Activated CD8-positive, alpha-beta memory T cell treated with anti-CD3 and anti-CD28 coated beads, Interleukin-2, amount 50 U/mL, for 24 hours (primary cell): ENCODE data around the gene NPC1.
"Not testable (repeated sequence)": the region's sequence is repeated elsewhere in the genome, so short reads cannot be mapped to it uniquely, and the experiment has no call there.

Source experiments
- DNase-seq: peaks from one replicate; pipeline ENCODE4 v3.0.0-alpha.2; 2020; ENCODE audit errors: extremely low read depth

Gene NPC1

GRCh38 chr18:23609390-23610023 lies 23.2 kb upstream of the NPC1 start:
- no peak for DNase-seq

GRCh38 chr18:23608211-23608610 lies 21.9 kb upstream of the NPC1 start:
- DNase-seq = no peak

- DNase-seq = no peak
Measured at GRCh38 chr18:23605941-23606340, 19.6 kb upstream of the NPC1 start.

GRCh38 chr18:23599809-23600208 lies 13.5 kb upstream of the NPC1 start:
- DNase-seq = no peak

- DNase-seq = no peak
Measured at GRCh38 chr18:23596183-23596582, 9.9 kb upstream of the NPC1 start.

- DNase-seq = no peak
Measured at GRCh38 chr18:23595591-23595990, 9.3 kb upstream of the NPC1 start.

GRCh38 chr18:23593720-23594119 lies 7.4 kb upstream of the NPC1 start:
- no peak for DNase-seq

GRCh38 chr18:23592911-23593310 lies 6.6 kb upstream of the NPC1 start:
- DNase-seq = no peak

GRCh38 chr18:23591011-23591410 lies 4.7 kb upstream of the NPC1 start:
- DNase-seq = no peak

- DNase-seq = no peak
Measured at GRCh38 chr18:23588836-23589560, 2.7 kb upstream of the NPC1 start.

GRCh38 chr18:23587220-23587642 lies 925 bp upstream of the NPC1 start:
- DNase-seq = no peak

- no peak for DNase-seq
Measured at GRCh38 chr18:23585897-23586248, 433 bp downstream of the NPC1 start.

GRCh38 chr18:23585007-23585871 lies 1.1 kb downstream of the NPC1 start:
- no peak for DNase-seq

GRCh38 chr18:23584019-23584983 lies 2.0 kb downstream of the NPC1 start:
- no peak for DNase-seq

GRCh38 chr18:23583071-23583865 lies 3.0 kb downstream of the NPC1 start:
- DNase-seq = no peak

- no peak for DNase-seq
Measured at GRCh38 chr18:23580677-23581367, 5.5 kb downstream of the NPC1 start.

GRCh38 chr18:23578891-23579653 lies 7.2 kb downstream of the NPC1 start:
- DNase-seq = no peak

GRCh38 chr18:23578067-23578701 lies 8.1 kb downstream of the NPC1 start:
- no peak for DNase-seq

GRCh38 chr18:23577521-23577920 lies 8.8 kb downstream of the NPC1 start:
- not testable (repeated sequence) for DNase-seq
